K562 (cell line): ENCODE results near the gene LIPT1.

Experiments
- CTCF ChIP-seq, 3 experiments: IDR thresholded peaks in 2 of 3; conservative IDR thresholded peaks in 1 of 3; 2 replicates each; pipeline ENCODE4 v1.5.1; 2011 to 2012; ENCODE audit warnings: low read length in 3 of 3, mild to moderate bottlenecking in 3 of 3, control low read depth in 2 of 3, improper control_type of control experiment in 1 of 3, inconsistent platforms in 1 of 3, low read depth in 1 of 3, mixed read lengths in 1 of 3, moderate library complexity in 1 of 3; ENCODE audit not compliant: insufficient read depth in 2 of 3
- EP300 ChIP-seq: IDR thresholded peaks from 2 replicates; pipeline ENCODE4 v1.6.1; 2012; ENCODE audit warnings: low read length, improper control_type of control experiment
- GATA2 ChIP-seq: sonication (generic); formaldehyde crosslinking; IDR thresholded peaks from 2 replicates; pipeline ENCODE4 v1.4.0; 2020; ENCODE audit warnings: mild to moderate bottlenecking, missing genetic modification reagents
- HNRNPLL ChIP-seq: fragments of 200-400 bp; formaldehyde crosslinking; IDR thresholded peaks from 2 replicates; pipeline ENCODE4 v1.6.1; 2017; ENCODE audit warnings: low read length, low read depth, mild to moderate bottlenecking; ENCODE audit not compliant: poor library complexity, severe bottlenecking
- PRMT5 ChIP-seq: sonication (generic); formaldehyde crosslinking; IDR thresholded peaks from 2 replicates; pipeline ENCODE4 v1.5.0; 2020; ENCODE audit warnings: missing genetic modification reagents
- SNRNP70 ChIP-seq: fragments of 200-400 bp; formaldehyde crosslinking; optimal IDR thresholded peaks from 2 replicates; pipeline ENCODE3; 2017; ENCODE audit warnings: low read depth, low read length
- U2AF1 ChIP-seq: fragments of 200-400 bp; formaldehyde crosslinking; optimal IDR thresholded peaks from 2 replicates; pipeline ENCODE3; 2017; ENCODE audit warnings: mild to moderate bottlenecking, low read depth, low read length, moderate library complexity
- ZFP30 ChIP-seq: fragments of 250-450 bp; sonication (Bioruptor Pico); IDR thresholded peaks from 2 replicates; pipeline ENCODE4 v1.8.0; 2022; ENCODE audit warnings: moderate library complexity, mild to moderate bottlenecking, inconsistent platforms, borderline replicate concordance
- ZNF318 ChIP-seq, 2 experiments: fragments of 450-650 bp; IDR thresholded peaks; 2 replicates each; pipeline ENCODE4 v1.6.1; 2016; ENCODE audit warnings: mild to moderate bottlenecking in 2 of 2, borderline replicate concordance in 1 of 2, low read depth in 1 of 2, moderate library complexity in 1 of 2
- TF ChIP-seq, protein P1 (sequence below), 2 experiments: IDR thresholded peaks; 2 replicates each; pipeline ENCODE4 v1.6.1; 2012; ENCODE audit warnings: improper control_type of control experiment in 2 of 2, low read depth in 2 of 2, low read length in 2 of 2, borderline replicate concordance in 1 of 2
- TF ChIP-seq, protein P2 (sequence below): sonication (generic); formaldehyde crosslinking; IDR thresholded peaks from 2 replicates; pipeline ENCODE4 v1.9.0; 2022; ENCODE audit warnings: mild to moderate bottlenecking, missing genetic modification reagents

DNA sequence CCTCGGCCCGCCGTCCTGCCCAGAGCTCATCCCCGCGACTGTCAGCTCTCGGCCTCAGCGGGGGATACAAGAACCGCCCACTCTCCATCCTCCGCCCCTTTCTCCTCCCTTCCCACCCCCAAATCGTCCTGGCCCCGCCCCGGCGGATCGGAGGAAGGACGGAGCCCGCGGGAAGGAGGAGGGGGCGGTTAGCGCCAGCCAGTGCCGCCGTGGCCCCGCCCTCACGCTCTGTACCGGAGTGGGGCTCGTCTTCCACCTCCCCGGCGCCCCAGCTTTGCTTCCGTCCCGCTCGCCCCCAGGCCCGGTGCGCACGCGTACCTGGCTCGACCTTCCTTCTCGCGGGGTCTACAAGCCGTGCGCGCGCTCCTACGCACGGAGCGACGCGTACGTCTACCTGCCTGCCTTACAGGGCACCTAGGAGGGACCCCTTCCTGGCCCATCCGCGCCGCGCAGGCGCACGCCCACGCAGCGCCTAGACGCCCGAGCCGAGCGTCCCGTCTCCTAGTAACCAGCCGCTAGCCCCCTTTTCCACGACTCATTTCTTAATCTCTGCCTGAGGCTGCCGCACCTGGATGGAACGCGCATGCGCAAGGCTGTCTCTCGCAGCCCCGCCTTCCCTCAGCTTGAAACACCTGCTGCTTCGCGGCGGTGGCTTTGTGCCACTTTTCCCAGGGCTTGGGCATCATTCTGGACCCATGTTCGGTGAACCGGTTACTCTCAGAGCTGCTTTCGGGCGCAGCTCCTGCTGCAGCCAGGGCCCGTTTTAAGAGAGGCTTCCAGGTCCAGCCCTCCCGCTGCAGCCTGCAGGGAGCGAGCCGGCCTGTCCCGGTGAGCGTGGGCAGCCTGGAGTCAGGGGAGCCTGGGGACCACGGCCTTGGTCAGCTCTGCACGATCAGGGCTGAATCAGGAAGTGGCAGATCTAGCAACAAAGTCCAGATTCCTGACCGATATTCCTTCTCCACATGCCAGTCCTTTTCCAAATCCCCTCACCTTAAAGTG is 13.4 kb upstream of the LIPT1 start, which contains the start of gene C2orf15:
- TF ChIP-seq PRMT5 (CRISPR knock-in tag) (no peak), ZNF318 (IDR thresholded peaks at IDR 0.05; ENCODE audit: borderline replicate concordance in 1 of 2, low read depth in 1 of 2) (no peak), U2AF1 (no peak), SNRNP70 (no peak), EP300 (no peak), CTCF (IDR thresholded peaks at IDR 0.05 in 2 of 3, conservative IDR thresholded peaks at IDR 0.05 in 1 of 3; ENCODE audit: insufficient read depth in 2 of 3, low read depth in 1 of 3, low read length in 3 of 3) (no peak), GATA2 (no peak), ZFP30 (CRISPR knock-in tag) (no peak), HNRNPLL (no peak)
- TF ChIP-seq, protein P1, sequence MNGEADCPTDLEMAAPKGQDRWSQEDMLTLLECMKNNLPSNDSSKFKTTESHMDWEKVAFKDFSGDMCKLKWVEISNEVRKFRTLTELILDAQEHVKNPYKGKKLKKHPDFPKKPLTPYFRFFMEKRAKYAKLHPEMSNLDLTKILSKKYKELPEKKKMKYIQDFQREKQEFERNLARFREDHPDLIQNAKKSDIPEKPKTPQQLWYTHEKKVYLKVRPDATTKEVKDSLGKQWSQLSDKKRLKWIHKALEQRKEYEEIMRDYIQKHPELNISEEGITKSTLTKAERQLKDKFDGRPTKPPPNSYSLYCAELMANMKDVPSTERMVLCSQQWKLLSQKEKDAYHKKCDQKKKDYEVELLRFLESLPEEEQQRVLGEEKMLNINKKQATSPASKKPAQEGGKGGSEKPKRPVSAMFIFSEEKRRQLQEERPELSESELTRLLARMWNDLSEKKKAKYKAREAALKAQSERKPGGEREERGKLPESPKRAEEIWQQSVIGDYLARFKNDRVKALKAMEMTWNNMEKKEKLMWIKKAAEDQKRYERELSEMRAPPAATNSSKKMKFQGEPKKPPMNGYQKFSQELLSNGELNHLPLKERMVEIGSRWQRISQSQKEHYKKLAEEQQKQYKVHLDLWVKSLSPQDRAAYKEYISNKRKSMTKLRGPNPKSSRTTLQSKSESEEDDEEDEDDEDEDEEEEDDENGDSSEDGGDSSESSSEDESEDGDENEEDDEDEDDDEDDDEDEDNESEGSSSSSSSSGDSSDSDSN (IDR thresholded peaks at IDR 0.05; ENCODE audit: borderline replicate concordance in 1 of 2, low read depth in 2 of 2, low read length in 2 of 2): peak in 1 of 2 experiments; percentile 73; a peak in 1 of 4 replicates
- TF ChIP-seq, protein P2, sequence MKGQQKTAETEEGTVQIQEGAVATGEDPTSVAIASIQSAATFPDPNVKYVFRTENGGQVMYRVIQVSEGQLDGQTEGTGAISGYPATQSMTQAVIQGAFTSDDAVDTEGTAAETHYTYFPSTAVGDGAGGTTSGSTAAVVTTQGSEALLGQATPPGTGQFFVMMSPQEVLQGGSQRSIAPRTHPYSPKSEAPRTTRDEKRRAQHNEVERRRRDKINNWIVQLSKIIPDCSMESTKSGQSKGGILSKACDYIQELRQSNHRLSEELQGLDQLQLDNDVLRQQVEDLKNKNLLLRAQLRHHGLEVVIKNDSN (CRISPR knock-in tag): 0 out of 2 replicates have a peak, but pooled peaks have one; percentile 11
